ENCODE results near the gene RNU1-3.
"Not testable (repeated sequence)": the region's sequence is repeated elsewhere in the genome, so short reads cannot be mapped to it uniquely, and the experiment has no call there.

- TF ChIP-seq, protein P1, sequence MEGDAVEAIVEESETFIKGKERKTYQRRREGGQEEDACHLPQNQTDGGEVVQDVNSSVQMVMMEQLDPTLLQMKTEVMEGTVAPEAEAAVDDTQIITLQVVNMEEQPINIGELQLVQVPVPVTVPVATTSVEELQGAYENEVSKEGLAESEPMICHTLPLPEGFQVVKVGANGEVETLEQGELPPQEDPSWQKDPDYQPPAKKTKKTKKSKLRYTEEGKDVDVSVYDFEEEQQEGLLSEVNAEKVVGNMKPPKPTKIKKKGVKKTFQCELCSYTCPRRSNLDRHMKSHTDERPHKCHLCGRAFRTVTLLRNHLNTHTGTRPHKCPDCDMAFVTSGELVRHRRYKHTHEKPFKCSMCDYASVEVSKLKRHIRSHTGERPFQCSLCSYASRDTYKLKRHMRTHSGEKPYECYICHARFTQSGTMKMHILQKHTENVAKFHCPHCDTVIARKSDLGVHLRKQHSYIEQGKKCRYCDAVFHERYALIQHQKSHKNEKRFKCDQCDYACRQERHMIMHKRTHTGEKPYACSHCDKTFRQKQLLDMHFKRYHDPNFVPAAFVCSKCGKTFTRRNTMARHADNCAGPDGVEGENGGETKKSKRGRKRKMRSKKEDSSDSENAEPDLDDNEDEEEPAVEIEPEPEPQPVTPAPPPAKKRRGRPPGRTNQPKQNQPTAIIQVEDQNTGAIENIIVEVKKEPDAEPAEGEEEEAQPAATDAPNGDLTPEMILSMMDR (IDR thresholded peaks at IDR 0.05): not testable (repeated sequence)
- not testable (repeated sequence) for TF ChIP-seq POLR2AphosphoS5 (IDR thresholded peaks at IDR 0.05; ENCODE audit: low read depth, low read length); REST (IDR thresholded peaks at IDR 0.05; ENCODE audit: insufficient read depth in 1 of 2, low read depth in 2 of 2, low read length in 1 of 2)
These were observed 25.4 kb downstream of the RNU1-3 start for GRCh38 chr1:16641159-16641975.
